ENCODE measurements around the gene RASSF5.

- TF ChIP-seq POLR2AphosphoS5 (IDR thresholded peaks at IDR 0.05; ENCODE audit: low read depth, low read length) (no peak), FOXP2 (optimal IDR thresholded peaks at IDR 0.05; ENCODE audit: borderline replicate concordance, extremely low read depth, extremely low read length, insufficient read depth) (no peak), SIN3A (IDR thresholded peaks at IDR 0.05; ENCODE audit: borderline replicate concordance, insufficient read depth, low read length) (no peak)
These were observed 76.6 kb downstream of the RASSF5 start for GRCh38 chr1:206583707-206584648.

Measured in PFSK-1 (cell line).